Activated T-helper 2 cell treated with anti-CD3 and anti-CD28 coated beads, Interferon-gamma antibody, Interleukin-2, Interleukin-4, amounts not matched to agents 10 μg/mL and 5 μg/mL and 100 μg/mL, durations not matched to agents 14 hours and 24 hours and 36 hours (primary cell): ENCODE data around the gene RAB11FIP3. TPM values are rescaled to one million over a fixed set of nuclear protein-coding genes. Genes with fewer than 3 reads are reported as not detected.

Experiments used
- DNase-seq: peaks from one replicate; pipeline ENCODE4 v3.0.0; 2021; ENCODE audit warnings: low spot score
- H3K27ac Mint-ChIP-seq: one replicate; pipeline ENCODE4 v1.8.0; 2021; ENCODE audit warnings: mixed read lengths
- H3K27me3 Mint-ChIP-seq: one replicate; pipeline ENCODE4 v1.8.0; 2021; ENCODE audit warnings: low read depth, mixed read lengths
- H3K36me3 Mint-ChIP-seq: one replicate; pipeline ENCODE4 v1.8.0; 2021; ENCODE audit warnings: low read depth, mixed read lengths
- H3K4me1 Mint-ChIP-seq: one replicate; pipeline ENCODE4 v1.8.0; 2021; ENCODE audit warnings: low read depth, mixed read lengths
- H3K4me3 Mint-ChIP-seq: one replicate; pipeline ENCODE4 v1.8.0; 2021; ENCODE audit warnings: low read depth, mild to moderate bottlenecking, moderate library complexity, mixed read lengths
- H3K9me3 Mint-ChIP-seq: one replicate; pipeline ENCODE4 v1.8.0; 2021; ENCODE audit warnings: mixed read lengths
- intact Hi-C: fragments of 100-400 bp; cut with micrococcal nuclease; formaldehyde crosslinking; loops from one replicate; pipeline ENCODE4 v1.15.1; 2023
- total RNA-seq: library from RNA; stranded (reverse); gene quantifications from 2 replicates; pipeline ENCODE4 v1.2.3, GENCODE V29; 2022

RAB11FIP3 gene
- total RNA-seq, 1 donor from 2014 or later, result 47.2 TPM

DNA sequence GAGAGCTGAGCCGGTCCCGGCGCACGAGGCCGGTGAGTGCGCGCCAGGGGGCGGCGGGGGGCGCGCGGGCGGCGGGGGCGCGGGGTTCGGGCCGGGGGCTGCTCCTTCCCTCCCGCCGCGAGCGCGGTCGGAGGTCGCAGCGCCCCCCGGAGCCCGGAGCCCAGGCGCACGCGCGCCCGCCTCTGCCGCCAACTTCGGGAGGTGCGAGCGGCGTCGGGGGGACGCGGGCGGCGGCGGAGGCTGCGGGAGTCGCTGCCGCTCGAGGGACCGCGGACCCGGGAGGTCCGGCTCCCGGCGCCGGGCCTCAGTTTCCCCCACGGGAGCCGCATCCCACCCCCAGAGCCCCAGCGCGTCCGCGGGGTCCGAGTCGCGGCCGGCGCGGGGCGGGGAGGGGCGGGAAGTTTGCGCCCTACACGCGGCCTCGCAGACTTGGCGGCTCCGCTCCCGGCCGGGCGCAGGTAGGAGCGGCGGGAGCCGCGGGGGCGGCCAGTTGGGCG, 134.8 kb downstream of the RAB11FIP3 start, which contains the start of gene PRR35:
TSS of gene PRR35 (plus strand) at position 191 of the 497 bp plus-strand sequence. CDS start 2,901 bp downstream, outside the sequence.
- intact Hi-C loops, result no loop called here
- no peak within 1 kb of the TSS for H3K27ac Mint-ChIP-seq
- no peak for DNase-seq
- H3K4me1 Mint-ChIP-seq, result no peaks in the 10 kb centered on the region
- no peaks in the 10 kb centered on the region for H3K36me3 Mint-ChIP-seq
- H3K27me3 Mint-ChIP-seq, result peaks cover 10% of the 10 kb centered on the region
- no peaks in the 10 kb centered on the region for H3K9me3 Mint-ChIP-seq
- no peak within 1 kb of the TSS for H3K4me3 Mint-ChIP-seq

DNA sequence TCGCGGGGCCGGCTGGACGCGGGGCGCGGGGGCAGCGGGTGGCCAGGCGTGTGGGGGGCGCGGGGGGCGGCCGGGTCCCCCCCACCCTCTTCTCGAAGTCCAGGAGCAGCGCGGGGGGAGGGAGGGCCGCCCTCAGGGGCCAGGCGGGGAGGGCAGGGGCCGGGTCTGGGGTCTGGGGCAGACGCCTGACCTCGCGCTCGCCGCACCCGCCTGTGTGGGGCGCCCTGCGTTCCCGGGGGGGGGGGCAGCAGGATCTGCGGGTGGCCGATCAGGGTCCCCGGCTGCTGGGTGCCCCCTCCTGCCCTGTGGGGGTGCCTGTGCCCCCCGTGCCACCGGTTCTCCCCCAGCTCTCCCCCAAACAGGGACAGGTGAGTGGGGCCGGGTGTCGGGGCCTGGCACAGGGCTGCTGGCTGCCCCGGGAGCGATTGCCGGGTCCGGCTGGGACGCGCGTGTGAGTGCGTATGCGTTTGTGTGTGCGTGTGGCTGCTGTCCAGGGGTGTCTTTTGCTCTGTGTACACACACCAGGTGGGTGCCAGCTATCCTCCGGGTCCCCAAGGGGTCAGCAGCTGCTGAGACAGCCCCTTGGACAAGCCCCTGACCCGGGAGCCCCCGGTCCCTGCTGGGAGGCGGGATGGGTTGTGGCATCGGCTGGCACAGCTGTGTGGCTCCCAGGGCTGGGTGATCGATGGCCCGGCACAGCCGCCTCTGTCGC, 135.4 kb downstream of the RAB11FIP3 start:
- no peak for DNase-seq
- Mint-ChIP-seq H3K4me1 (no peaks in the 10 kb centered on the region), H3K36me3 (no peaks in the 10 kb centered on the region), H3K27me3 (peaks cover 10% of the 10 kb centered on the region), H3K4me3 (no peak overlapping the region), H3K9me3 (no peaks in the 10 kb centered on the region), H3K27ac (no peak overlapping the region)
- intact Hi-C loops, result no loop called here

DNA sequence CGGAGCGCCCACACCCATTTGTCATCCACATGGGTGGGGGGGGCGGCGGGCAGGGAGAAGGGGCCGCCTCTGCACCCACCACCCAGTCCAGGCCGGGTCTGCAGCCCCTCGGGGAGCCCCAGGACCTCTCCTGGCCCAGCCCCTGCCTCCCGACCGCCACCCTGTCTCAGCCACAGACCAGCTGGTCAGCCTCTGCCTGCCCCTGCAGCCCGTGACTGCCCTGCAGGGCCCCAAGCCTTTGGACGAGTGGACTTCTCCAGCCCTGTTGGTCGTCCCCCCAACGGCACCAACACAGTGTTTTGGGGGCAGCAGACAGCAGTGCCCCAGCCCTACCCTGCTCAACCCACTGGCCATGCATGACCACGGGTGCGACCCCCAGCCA, 136.0 kb downstream of the RAB11FIP3 start:
- Mint-ChIP-seq H3K9me3 (no peaks in the 10 kb centered on the region), H3K4me3 (no peak overlapping the region), H3K27ac (no peak overlapping the region), H3K4me1 (no peaks in the 10 kb centered on the region), H3K27me3 (peaks cover 10% of the 10 kb centered on the region), H3K36me3 (no peaks in the 10 kb centered on the region)
- intact Hi-C loops, result no loop called here
- DNase-seq, result no peak

DNA sequence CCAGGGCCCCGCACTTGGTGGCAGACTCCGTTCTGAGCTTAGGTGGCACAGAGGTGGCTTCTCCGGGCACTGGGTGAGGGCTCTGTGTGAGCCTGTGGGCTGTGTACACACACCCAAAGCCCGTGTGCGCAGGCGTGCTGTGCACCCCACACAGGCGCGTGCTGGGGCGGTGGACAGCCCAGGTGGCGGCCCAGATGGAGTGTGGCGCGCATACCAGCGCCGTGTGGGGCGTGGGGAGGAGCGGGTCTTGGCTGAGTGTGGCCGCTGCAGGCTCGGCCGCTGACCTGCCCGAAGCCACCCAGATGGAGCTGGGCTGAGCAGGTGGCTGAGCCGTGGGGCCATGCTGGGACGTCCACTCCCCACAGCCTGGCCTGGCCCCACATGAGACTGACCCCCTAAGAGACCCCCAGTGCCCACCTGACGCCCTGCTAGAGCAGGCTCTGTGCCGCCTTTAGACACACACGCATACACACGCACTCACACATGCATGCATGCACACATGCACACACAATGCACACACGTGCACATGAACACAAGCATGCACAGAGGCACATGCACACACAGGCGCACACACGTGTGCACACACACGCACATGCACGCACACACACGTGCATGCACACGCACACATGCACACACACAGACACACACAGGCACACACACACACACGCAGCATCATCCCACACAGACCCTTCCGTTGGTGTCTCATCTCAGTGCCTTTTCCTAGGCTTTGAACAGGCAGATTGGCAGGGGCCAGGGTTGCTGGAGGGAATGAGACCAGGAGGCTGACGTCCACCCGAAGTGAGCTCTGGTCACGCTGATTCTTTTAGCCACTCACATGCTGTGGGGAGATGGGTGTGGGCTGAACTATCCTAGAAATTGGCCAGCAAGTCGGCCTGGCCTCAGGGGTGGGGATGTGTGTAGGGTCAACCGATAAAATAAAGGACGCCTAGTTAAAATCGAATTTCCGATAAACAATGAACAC, 136.8 kb downstream of the RAB11FIP3 start:
- Mint-ChIP-seq H3K27me3 (peaks cover 10% of the 10 kb centered on the region), H3K9me3 (no peaks in the 10 kb centered on the region), H3K36me3 (no peaks in the 10 kb centered on the region), H3K4me3 (no peak overlapping the region), H3K27ac (no peak overlapping the region), H3K4me1 (peaks cover 6% of the 10 kb centered on the region)
- DNase-seq, result no peak
- intact Hi-C loops, result no loop called here

DNA sequence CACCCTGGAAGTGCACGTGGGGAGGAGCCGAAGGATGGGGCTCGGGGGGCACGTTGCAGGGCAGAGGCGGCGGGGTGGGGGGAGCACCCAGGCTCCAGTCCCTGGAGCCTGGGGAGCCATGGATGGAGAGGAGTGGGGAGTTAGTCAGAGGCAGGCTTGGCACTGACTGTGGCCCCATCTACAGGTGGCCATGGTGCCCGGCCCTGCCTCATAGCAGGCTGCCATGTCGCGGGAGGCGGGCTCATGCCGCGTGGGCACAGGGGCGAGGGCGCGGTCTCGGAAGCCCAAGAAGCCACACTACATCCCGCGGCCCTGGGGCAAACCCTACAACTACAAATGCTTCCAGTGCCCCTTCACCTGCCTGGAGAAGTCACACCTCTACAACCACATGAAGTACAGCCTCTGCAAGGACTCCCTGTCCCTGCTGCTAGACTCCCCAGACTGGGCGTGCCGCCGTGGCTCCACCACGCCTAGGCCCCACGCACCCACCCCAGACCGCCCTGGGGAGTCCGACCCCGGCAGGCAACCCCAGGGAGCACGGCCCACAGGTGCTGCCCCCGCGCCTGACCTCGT, 137.7 kb downstream of the RAB11FIP3 start:
- no peak for DNase-seq
- Mint-ChIP-seq H3K27ac (no peak overlapping the region), H3K36me3 (no peaks in the 10 kb centered on the region), H3K9me3 (no peaks in the 10 kb centered on the region), H3K4me1 (peaks cover 6% of the 10 kb centered on the region), H3K27me3 (peaks cover 10% of the 10 kb centered on the region), H3K4me3 (no peak overlapping the region)
- intact Hi-C loops, result no loop called here

DNA sequence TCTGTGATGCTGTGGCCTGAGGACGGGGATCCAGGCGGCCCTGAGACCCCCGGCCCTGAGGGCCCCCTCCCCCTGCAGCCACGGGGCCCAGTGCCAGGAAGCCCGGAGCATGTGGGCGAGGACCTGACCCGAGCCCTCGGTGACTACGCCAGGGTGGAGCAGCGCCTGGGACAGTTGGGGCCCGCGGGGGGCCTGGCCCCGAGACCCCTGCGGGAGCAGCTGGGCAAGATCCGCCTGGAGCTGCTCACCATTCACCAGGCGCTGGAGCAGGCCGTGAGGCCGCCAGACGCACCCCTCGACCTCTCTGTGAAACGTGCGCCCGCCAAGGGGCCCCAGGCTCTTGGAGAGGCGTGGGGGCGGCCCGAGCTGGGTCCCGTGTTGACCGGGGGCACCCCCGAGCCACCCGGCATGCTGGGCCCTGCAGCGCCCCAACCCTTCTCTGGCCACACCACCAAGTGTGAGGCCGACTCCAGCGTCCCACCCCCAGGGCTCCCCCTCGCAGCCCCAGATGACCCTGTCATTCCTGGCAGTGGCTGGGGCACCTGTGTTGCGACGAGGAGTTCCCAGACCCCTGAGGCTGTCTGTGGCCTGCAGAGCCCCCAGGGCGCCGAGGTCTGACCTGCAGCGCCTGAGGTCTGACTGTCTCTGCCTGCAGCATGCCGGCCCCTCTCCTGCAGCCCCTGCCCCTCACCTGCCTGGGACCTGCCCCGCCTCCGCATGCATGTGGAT, 139.4 kb downstream of the RAB11FIP3 start:
- DNase-seq, result no peak
- Mint-ChIP-seq H3K36me3 (no peaks in the 10 kb centered on the region), H3K27me3 (peaks cover 4% of the 10 kb centered on the region), H3K27ac (no peak overlapping the region), H3K4me1 (peaks cover 13% of the 10 kb centered on the region), H3K9me3 (no peaks in the 10 kb centered on the region), H3K4me3 (no peak overlapping the region)
- intact Hi-C loops, result loop anchor here (5.0 kb wide), 1 partner anchor 38 kb away; the partner anchor contains the start of gene CAPN15

DNA sequence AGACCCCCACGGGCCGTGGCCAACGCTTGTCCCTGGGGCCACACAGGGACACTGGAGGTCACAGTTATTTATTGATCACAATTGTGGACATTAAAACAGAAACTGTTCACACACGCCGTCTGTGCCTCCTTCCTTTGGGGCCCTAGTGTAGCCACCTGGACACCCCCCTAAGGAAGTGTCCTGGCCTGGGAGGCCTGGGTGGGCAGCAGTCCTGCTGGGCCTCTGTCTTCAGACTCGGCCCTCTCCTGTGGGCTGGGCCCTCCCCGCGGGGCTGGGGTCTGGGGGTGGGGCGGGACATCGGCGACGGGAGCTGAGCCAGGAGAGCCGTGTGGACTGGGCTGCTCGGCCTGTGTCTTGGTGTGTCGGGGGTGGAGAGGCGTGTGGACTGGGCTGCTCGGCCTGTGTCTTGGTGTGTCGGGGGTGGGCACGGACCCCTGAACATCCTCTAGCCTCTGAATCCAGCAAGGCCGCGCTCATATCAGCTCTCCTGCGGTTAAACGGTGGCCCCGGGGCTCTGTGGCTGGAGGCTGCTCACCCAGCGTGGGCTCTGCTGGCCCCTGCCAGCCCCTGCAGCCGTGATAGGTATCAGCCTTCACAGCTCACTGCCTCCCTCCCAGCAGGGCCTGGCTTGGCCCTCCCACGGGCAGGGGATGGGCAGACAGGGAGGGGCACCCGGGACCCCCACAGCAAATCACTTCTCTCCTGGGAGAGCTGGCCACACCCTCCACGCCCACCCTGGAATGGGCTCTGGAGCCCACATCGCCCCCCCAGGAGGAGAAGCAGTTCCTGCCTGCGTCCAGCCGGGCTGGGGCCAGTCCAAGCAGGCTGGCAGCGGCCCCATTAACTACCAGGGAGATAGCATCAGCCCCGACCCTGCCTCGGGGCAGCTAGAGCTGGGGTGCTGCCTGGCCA, 140.2 kb downstream of the RAB11FIP3 start:
- peaks cover 13% of the 10 kb centered on the region for H3K4me1 Mint-ChIP-seq
- no peak overlapping the region for H3K27ac Mint-ChIP-seq
- intact Hi-C loops, result loop anchor here (5.0 kb wide), 1 partner anchor 38 kb away; the partner anchor contains the start of gene CAPN15
- H3K36me3 Mint-ChIP-seq, result no peaks in the 10 kb centered on the region
- H3K9me3 Mint-ChIP-seq, result no peaks in the 10 kb centered on the region
- no peak for DNase-seq
- H3K27me3 Mint-ChIP-seq, result peaks cover 4% of the 10 kb centered on the region
- no peak overlapping the region for H3K4me3 Mint-ChIP-seq

DNA sequence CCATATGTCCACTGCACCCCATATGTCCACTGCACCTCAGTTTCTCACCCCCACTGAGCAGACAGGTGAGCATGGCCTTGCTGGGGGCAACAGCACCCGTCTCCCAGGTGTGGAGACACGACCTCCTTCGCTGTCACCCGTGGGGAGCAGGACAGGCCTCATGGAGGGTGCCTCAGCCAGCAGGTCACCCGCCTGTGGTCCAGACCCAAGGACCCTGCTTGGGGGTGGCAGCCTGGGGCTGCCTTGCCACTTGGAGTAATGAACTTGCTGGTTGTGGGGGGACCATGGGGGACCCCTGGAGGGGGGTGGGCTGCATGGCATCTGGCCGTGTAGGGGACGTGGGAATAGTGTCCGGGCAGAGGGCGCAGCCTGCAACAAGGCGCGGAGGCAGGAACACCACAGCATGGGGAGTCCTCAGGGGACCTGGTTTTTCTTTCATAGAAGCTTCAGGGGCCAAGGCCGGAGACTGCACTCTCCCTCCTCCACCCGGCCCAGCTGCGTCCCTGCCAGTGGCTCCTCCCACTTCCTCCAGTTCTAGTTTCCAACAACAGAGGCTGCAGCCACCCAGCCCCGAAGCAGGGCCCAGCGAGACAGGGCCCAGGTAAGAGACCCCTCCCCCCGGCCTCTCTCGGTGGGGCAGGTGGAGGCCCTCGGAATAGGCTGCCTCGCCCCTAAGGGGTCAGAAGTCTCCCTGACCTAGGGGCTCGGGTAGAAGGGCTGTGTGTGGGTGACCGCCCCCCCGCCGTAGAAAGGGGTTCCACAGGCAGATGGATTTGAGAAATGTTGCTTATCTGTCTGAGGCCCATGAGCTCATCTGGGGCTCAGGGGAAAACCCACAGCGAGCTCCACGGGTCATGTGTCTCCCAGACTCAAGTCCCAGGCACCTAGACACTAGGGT, 141.3 kb downstream of the RAB11FIP3 start, which contains the start of gene NHLRC4:
TSS of gene NHLRC4 (plus strand) at position 531 of the 898 bp plus-strand sequence. CDS start 1,043 bp downstream, outside the sequence.
- DNase-seq, result peak; percentile 55
- Mint-ChIP-seq H3K4me3 (peak within 1 kb of the TSS; percentile 58), H3K9me3 (no peaks in the 10 kb centered on the region), H3K36me3 (no peaks in the 10 kb centered on the region), H3K27ac (peak within 1 kb of the TSS; percentile 81), H3K27me3 (peaks cover 3% of the 10 kb centered on the region), H3K4me1 (peaks cover 23% of the 10 kb centered on the region)
- intact Hi-C loops, result loop anchor here (5.0 kb wide), 1 partner anchor 39 kb away; the partner anchor contains the start of gene CAPN15

DNA sequence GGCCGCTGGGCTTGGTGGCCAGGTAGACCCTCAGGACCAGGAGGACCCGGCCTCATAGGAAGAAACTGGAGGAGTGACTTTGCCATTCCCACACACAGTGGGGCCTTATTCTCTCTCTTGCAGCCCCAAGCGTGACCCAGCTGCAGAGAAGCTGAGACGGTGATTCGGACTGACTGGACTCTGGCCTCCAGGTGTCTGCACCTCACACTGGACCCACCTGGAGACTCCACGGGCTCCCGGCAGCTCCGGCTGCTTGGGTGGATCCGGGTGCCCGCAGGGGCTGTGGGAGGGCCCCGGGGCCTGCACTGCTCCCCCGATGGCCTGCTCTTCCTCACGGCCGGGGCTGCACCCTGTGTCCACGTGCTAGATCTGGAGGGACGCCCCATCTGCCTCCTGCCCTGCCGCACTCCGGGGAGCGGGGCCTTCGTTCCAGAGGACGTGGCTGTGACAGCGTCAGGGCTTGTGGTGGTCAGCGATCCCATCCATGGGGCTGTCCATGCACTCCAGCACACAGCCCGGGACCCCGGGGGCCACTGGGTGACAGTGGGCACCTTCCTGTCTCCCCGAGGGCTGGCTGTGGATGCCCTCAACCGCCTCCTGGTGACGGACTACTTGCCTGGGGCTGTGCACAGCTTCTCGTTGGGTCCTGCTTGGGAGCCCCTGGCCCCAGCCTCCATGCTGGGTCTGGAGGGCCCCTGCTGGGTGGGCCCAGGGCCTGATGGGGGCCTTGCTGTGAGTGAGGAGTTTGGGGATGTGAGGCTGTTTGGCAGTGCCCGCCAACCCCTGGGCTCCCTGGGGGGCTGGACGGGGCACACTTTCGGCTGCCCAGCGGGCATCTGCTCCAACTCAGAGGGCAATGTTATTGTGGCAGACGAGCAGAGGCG, 142.2 kb downstream of the RAB11FIP3 start:
- Mint-ChIP-seq H3K4me1 (peaks cover 24% of the 10 kb centered on the region), H3K36me3 (no peaks in the 10 kb centered on the region), H3K9me3 (no peaks in the 10 kb centered on the region), H3K27ac (peak overlapping the region; percentile 81), H3K27me3 (no peaks in the 10 kb centered on the region), H3K4me3 (peak overlapping the region; percentile 58)
- DNase-seq, result no peak
- intact Hi-C loops, result loop anchor here (5.0 kb wide), 1 partner anchor 40 kb away; the partner anchor contains the start of gene CAPN15
